GM12873 (cell line): ENCODE results near the gene ADK.

Source experiments
- CTCF ChIP-seq: IDR thresholded peaks from 2 replicates; pipeline ENCODE4 v1.5.1; 2012; ENCODE audit warnings: low read depth, mild to moderate bottlenecking, moderate library complexity, low read length, control low read depth; ENCODE audit not compliant: insufficient read depth; ENCODE audit errors: missing control alignments

The ADK gene

DNA sequence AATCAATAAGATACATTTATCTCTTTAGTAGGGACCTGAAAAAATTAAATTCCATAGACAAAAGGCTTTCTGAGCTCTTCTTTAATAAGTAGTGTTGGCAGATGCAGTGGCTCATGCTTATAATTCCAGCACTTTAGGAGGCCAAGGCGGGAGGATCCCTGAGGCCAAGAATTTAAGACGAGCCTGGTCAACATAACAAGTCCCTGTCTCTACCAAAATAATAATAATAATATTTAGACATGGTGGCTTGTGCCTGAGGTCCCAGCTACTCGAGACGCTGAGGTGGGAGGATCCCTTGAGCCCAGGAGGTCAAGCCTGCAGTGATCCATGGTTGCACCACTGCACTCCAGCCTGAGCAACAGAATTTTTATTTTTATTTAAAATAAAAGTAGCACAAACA lies 280.8 kb downstream of the ADK start:
- TF ChIP-seq CTCF = no peak

DNA sequence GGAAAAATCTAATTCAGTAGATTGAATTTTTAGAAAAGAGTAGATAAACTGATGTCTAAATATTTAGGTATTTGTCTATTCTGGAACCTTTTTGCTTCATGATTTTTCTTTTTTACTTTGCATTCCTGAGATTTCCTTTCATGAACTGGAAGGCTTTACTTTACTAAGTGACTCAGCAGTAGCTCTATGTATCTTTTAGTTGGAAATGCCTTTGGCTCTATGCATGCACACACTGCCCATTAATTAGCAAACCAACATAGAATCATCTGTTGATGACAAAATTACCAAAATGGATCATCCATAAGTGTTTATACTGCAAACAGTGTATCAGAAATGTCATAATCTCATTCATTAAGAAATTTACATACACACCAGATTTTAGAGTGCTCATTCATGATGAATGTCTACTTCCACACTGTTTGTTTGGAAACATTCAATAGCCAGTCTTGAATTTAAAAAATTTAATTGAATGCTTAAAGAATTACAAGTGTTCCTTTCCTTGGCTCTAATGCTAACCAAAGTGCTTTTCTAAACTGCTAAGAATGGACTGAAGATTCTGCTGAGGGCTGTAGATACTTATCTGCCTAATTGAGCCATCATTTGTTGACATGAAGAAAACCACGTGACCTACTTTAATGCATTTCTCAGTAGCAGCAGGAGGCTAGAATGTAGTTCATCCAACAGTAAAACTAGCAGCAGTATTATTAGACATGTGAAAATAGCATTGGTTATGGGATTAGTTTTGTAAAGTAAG lies 282.0 kb downstream of the ADK start:
- TF ChIP-seq CTCF = no peak

DNA sequence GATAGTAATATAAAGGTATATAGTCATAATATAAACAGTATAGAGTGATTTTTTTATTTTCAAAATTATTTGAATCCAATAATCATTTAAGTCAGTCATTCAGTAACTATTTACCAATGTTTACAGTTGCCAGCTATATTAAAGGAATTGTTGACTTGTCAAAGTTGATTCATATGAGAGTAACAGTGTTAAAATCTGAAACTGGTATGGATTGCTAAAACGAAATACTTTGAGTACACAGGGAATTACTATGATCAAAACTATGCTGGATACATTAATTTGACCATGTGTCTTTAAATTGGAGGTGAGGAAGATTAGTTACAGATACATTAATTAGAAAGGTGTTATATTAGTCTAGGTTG lies 282.6 kb downstream of the ADK start:
- no peak for TF ChIP-seq CTCF

- TF ChIP-seq CTCF = no peak
Observed at GRCh38 chr10:74433993-74434392, 283.0 kb downstream of the ADK start.

- no peak for TF ChIP-seq CTCF
Observed at GRCh38 chr10:74434547-74434946, 283.5 kb downstream of the ADK start.

DNA sequence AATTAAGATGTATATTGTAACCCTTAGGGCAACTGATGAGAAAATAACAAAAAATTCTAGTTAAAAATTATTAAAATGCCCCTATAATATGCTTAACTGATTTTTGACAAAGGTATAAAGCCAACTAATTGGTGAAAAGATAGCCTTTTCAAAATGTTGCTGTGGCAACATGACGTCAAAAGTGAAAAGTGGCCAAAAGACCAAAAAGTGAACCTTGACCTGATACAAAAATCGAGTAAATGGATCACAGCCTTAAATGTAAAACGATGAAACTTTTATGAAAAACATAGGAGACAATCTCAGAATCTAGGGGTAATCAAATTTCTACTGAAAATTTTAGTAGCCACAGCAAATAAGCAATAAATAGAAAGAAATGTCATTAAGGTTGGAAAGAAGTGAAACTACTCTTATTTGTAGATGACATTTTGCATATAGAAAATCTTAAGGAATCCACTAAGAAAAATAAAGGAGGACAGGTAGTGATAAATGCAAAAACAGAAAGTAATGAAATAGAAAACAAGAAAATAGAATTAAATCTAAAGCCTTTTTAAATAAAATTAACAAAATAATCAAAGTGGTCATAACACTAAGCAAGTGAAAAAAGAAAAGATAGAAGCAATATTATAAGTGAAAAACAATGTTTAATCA lies 285.6 kb downstream of the ADK start:
- no peak for TF ChIP-seq CTCF

DNA sequence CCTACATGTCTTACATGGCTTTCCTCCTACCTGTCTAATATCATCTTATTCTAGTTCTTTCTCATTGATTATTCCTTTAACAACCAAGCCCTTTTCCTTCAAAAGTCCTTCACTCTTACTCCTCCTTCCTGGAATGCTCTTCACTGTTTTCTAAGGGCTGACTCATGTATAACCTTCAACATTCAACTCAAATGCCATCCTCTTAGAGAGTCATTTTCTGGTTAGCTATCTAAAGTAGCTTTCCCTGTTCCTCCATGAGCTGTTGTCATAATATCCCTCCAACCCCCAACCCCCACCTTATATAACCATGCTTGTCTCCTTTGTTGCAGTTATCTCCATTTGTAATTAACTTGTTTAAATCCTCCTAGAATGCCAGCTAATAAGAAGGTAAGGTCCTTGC lies 286.8 kb downstream of the ADK start:
- TF ChIP-seq CTCF = no peak
